GM12873 (cell line): ENCODE measurements around the gene NTSR1.

Experiments used
- CTCF ChIP-seq: IDR thresholded peaks from 2 replicates; pipeline ENCODE4 v1.5.1; 2012; ENCODE audit warnings: low read depth, mild to moderate bottlenecking, moderate library complexity, low read length, control low read depth; ENCODE audit not compliant: insufficient read depth; ENCODE audit errors: missing control alignments

NTSR1 gene

DNA sequence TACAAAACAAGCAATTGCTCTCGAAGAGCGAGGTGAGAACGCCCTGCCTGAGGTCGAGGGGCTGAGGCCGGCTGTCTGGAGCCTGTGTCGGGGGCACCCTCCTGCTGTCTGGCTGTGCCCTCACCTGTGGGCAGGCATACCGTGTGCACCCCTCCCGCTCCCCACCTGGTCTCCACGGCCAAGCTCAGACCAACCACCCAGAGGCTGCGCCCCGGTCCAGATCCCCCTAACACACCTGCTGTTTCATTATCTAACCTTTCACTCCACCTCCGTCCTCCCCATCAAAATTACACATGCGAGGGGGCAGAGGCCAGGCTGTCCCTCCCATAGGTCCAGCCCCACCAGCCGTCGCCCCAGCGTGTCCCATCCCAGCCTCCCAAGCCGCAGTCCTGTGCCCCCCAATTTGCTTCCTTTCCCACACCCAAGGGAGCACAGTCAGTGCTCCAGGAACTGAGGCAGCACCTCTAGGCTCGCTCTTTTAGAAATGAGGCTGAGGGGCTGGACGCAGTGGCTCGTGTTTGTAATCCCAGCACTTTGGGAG lies 35.2 kb downstream of the NTSR1 start:
- TF ChIP-seq CTCF: no peak

- TF ChIP-seq CTCF: no peak
Measured at GRCh38 chr20:62744741-62745191, 36.1 kb downstream of the NTSR1 start.

DNA sequence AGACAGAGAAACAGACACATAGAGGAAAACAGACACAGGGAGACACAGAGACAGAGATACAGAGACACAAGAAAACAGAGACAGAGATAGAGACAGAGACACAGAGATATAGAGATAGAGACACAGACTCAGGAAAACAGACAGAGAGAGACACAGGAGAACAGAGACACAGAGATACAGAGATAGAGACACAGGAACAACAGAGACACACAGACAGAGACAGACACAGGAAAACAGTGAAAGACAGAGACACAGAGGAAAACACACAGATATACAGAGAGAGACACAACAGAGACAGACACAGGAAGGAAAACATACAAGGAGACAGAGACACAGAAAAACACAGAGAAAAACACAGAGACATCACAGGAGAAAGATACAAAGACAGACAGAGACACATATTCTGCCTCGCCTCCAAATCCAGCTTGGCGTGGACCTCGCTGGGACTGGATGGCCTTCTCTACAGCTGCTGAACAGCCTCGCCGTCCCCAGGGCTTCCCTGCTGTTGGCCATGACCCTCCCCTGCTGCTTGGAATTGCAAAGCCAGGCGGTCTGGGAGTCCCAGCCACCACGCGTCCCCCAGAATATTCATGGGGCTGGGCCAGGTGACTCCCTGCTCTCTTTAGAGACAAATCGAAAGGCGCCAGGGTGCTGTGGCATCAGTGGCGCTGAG lies 36.8 kb downstream of the NTSR1 start:
- no peak for TF ChIP-seq CTCF

DNA sequence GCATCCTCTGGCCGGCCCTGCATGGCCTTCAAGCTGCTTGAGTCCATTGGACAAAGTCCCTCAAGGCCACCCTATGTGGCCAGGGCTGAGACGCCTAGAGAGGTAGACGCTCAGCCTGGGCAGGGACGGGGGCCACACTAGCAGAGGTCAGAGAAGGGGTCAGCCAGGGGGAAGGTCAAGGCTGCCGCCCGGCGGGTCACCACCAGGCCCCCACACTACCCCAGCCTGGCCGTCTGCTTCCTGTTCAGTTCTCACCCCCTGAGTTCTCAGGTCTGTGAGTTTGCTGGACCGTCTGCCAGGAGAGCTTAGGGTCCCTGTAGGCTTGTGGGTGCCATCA lies 37.3 kb downstream of the NTSR1 start:
- no peak for TF ChIP-seq CTCF

- TF ChIP-seq CTCF: no peak
Measured at GRCh38 chr20:62748311-62748710, 39.7 kb downstream of the NTSR1 start.

- TF ChIP-seq CTCF: no peak
Measured at GRCh38 chr20:62749851-62750445, 41.3 kb downstream of the NTSR1 start.

GRCh38 chr20:62751551-62752150 lies 43.0 kb downstream of the NTSR1 start:
- TF ChIP-seq CTCF: no peak
